ENCODE results near the gene LGR6. TPM values are rescaled to one million over a fixed set of nuclear protein-coding genes. Genes with fewer than 3 reads are reported as not detected.

The LGR6 gene
- total and polyA plus RNA-seq, 8 donors: 0.15 to 3.5 (median 0.58) TPM; not detected in 4

GRCh38 chr1:202212787-202213186, 19.2 kb downstream of the LGR6 start:
- TF ChIP-seq, protein P1, sequence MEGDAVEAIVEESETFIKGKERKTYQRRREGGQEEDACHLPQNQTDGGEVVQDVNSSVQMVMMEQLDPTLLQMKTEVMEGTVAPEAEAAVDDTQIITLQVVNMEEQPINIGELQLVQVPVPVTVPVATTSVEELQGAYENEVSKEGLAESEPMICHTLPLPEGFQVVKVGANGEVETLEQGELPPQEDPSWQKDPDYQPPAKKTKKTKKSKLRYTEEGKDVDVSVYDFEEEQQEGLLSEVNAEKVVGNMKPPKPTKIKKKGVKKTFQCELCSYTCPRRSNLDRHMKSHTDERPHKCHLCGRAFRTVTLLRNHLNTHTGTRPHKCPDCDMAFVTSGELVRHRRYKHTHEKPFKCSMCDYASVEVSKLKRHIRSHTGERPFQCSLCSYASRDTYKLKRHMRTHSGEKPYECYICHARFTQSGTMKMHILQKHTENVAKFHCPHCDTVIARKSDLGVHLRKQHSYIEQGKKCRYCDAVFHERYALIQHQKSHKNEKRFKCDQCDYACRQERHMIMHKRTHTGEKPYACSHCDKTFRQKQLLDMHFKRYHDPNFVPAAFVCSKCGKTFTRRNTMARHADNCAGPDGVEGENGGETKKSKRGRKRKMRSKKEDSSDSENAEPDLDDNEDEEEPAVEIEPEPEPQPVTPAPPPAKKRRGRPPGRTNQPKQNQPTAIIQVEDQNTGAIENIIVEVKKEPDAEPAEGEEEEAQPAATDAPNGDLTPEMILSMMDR (IDR thresholded peaks at IDR 0.05): no peak
- TF ChIP-seq POLR2AphosphoS5 (IDR thresholded peaks at IDR 0.05) (no peak), POLR2A (IDR thresholded peaks at IDR 0.05) (no peak), EP300 (IDR thresholded peaks at IDR 0.05) (no peak)
- no peak overlapping the region for H3K4me3 ChIP-seq
- H3K9me3 ChIP-seq: no peaks in the 10 kb centered on the region
- intact Hi-C loops (cut with DNase I; ENCODE audit: low total_unique reads): no loop called here
- H3K27me3 ChIP-seq: peaks cover 0 to 86% (median 34%) of the 10 kb centered on the region in 3 donors
- no peaks in the 10 kb centered on the region for H3K36me3 ChIP-seq
- DNase-seq: no peak
- H3K27ac ChIP-seq: no peak overlapping the region
- H3K4me1 ChIP-seq: peaks cover 7 to 15% (median 11%) of the 10 kb centered on the region in 4 donors
- 64 to 86% (median 71%) methylated on average over 1 of the region's 1 CpG for WGBS, 5 donors

GRCh38 chr1:202213361-202214088, 19.9 kb downstream of the LGR6 start:
- intact Hi-C loops (cut with DNase I; ENCODE audit: low total_unique reads): no loop called here
- H3K9me3 ChIP-seq: no peaks in the 10 kb centered on the region
- peak overlapping the region; percentile 27 to 48 (median 30) for H3K4me3 ChIP-seq
- no peaks in the 10 kb centered on the region for H3K36me3 ChIP-seq
- WGBS, 5 donors: 27 to 33% (median 30%) methylated on average over 8 of the region's 8 CpGs
- peaks cover 0 to 81% (median 34%) of the 10 kb centered on the region in 3 donors for H3K27me3 ChIP-seq
- no peak for DNase-seq
- no peak overlapping the region for H3K27ac ChIP-seq
- no peak for TF ChIP-seq EP300 (IDR thresholded peaks at IDR 0.05)
- no peak for TF ChIP-seq POLR2AphosphoS5 (IDR thresholded peaks at IDR 0.05)
- H3K4me1 ChIP-seq: peaks cover 7 to 13% (median 11%) of the 10 kb centered on the region in 4 donors

DNA sequence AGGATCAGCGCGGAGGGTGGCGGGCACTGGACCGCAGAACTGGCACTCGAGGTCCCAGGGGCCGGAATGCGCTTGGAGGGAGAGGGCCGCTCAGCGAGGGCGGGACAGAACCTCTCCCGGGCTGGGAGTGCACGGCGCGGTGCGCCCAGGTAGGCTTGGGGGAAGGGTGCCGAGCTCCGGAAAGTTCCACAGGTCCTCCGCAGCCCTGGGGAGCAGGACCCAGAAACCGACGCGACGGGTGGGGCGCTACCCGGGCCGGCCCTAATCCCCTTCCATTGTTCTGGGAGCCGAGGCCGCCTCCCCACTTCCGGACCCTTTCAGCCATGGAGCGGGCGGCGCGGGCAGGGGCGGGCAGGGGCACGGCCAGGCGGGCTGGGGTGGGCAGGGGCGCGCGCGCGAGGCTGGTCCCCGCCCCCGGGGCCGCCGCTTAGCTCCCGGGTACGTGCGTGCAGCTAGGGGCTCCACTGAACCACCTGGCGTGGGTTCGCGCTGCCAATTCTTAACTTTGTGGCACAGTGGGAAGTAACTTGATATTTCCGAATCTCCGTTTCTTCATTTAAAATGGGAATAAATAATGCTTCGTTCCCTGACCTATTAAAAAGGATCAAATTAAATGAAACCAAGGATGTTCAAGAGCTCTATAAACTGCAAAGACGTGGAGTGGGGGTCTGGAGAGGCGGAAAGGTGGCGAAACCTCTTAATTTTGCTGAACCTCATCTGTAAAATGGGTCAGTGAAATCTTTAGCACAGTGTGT, 20.7 kb downstream of the LGR6 start:
- no peak for TF ChIP-seq POLR2AphosphoS5 (IDR thresholded peaks at IDR 0.05)
- no peak for TF ChIP-seq POLR2A (IDR thresholded peaks at IDR 0.05)
- TF ChIP-seq, protein P1 (IDR thresholded peaks at IDR 0.05): no peak
- Histone ChIP-seq H3K9me3 (no peaks in the 10 kb centered on the region), H3K27ac (no peak overlapping the region), H3K27me3 (peaks cover 0 to 81% (median 41%) of the 10 kb centered on the region in 3 donors), H3K36me3 (no peaks in the 10 kb centered on the region), H3K4me1 (peaks cover 7 to 13% (median 11%) of the 10 kb centered on the region in 4 donors), H3K4me3 (peak overlapping the region; percentile 27 to 48 (median 30))
- 5% methylated on average over 41 to 56 of the region's 56 CpGs for WGBS, 5 donors
- DNase-seq: peak in 1 of 2 donors; percentile 71
- intact Hi-C loops (cut with DNase I; ENCODE audit: low total_unique reads): no loop called here

DNA sequence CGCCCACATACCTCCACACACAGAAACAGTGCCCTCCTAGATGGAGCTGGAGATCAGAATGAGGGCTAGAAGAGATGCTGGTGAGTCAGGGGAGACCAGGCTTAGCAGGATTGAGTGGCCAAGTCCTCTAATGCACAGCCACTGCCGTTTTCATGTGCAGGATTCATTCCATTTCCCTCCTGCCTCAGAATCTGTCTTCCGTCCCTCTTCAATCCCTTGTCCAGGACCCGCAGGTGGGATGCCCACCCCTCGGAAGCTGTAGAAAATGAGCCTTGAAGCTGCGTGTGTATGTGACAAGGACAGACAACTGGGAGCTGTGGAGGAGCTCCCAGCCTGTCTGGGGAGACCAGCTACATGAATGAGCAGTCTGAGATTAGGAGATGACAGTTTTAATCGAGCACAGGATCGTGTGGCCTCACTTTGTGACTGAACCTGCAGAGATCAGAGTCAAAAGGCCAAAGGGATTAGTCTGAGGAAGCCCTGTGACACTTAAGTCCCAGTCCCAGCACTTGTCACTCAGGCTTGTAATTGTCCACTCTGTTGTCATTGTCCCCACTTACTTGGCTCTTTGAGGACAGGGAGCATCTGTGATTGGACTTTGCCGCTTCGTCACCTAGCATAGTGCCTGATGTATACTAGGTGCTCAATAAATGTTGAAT, 22.0 kb downstream of the LGR6 start:
- H3K27me3 ChIP-seq: peaks cover 0 to 84% (median 41%) of the 10 kb centered on the region in 3 donors
- no peaks in the 10 kb centered on the region for H3K9me3 ChIP-seq
- H3K36me3 ChIP-seq: no peaks in the 10 kb centered on the region
- no peak overlapping the region for H3K4me3 ChIP-seq
- H3K27ac ChIP-seq: no peak overlapping the region
- WGBS, 5 donors: 74 to 82% (median 77%) methylated on average over 9 to 10 of the region's 10 CpGs
- TF ChIP-seq, protein P1 (IDR thresholded peaks at IDR 0.05): no peak
- TF ChIP-seq POLR2A (IDR thresholded peaks at IDR 0.05) (no peak), POLR2AphosphoS5 (IDR thresholded peaks at IDR 0.05) (no peak)
- peaks cover 7 to 13% (median 11%) of the 10 kb centered on the region in 4 donors for H3K4me1 ChIP-seq
- intact Hi-C loops (cut with DNase I; ENCODE audit: low total_unique reads): no loop called here
- DNase-seq: no peak
